ENCODE results near the gene DEFB132. TPM values are rescaled to one million over a fixed set of nuclear protein-coding genes. Genes with fewer than 3 reads are reported as not detected.

DEFB132 gene
- total and polyA plus RNA-seq, 2 of the 13 experiments (the other 11 are each of a cell fraction or from before 2014, with no cell fraction given) = not detected

DNA sequence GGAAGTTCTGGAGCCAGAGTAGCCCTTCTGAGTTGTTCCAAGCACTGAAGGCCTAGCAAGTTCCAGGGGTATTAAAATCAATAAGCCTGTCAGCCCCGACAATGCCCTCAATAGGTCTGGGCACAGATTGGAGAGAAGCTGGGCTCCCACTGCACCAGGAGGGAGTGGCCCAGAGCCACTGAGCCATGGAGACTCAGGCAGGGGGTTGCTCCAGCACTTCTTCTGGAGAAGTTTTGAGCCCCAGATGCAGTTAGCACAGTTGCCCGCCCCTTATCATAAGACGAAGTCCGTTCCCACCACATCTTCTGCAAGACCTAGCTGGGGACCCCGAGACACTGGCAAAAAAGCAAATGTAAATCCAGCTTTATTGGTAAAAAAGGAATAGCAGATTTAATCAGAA is 13.0 kb downstream of the DEFB132 start:
- H3K27ac ChIP-seq (ENCODE audit: extremely low read length, insufficient read depth, low read length) = no peak overlapping the region
- no peaks in the 10 kb centered on the region for H4K20me1 ChIP-seq (ENCODE audit: insufficient read depth, low read length)
- POLR2A ChIA-PET = interaction anchor here (1.6 kb wide), 1 partner anchor 77 kb away, joined by 4 read pairs; no protein-coding TSS in a partner anchor
- H3K9me3 ChIP-seq (ENCODE audit: low read length) = no peaks in the 10 kb centered on the region
- no peaks in the 10 kb centered on the region for H3K79me2 ChIP-seq (ENCODE audit: insufficient read depth, low read length)
- H2AFZ ChIP-seq (ENCODE audit: low read length) = no peak overlapping the region
- H3K27me3 ChIP-seq (ENCODE audit: control insufficient read depth in 1 of 2, insufficient read depth in 2 of 2, low read length in 2 of 2) = peaks cover 3 to 16% of the 10 kb centered on the region in 2 experiments; a peak in 4 of 5 replicates
- no peak for DNase-seq (ENCODE audit: low spot score)
- H3K4me3 ChIP-seq (replicated peaks in 1 of 3; ENCODE audit: insufficient read depth in 1 of 3, low read depth in 2 of 3, low read length in 3 of 3) = no peak overlapping the region
- H3K9ac ChIP-seq (ENCODE audit: insufficient read depth, low read depth, low read length) = no peak overlapping the region
- WGBS (ENCODE audit: low lambda C conversion rate) = 87% methylated on average over 4 of the region's 5 CpGs
- ATAC-seq = no peak
- in situ Hi-C loops (cut with HindIII; ENCODE audit: extremely low pct_ligation_motif_present, low pct_unique_long_range_greater_than_20kb) = no loop called here
- no peak overlapping the region for H3K4me2 ChIP-seq (ENCODE audit: low read depth, low read length)
- peaks cover 1 to 6% of the 10 kb centered on the region in 2 experiments; a peak in 2 of 5 replicates for H3K36me3 ChIP-seq (replicated peaks in 1 of 2; ENCODE audit: control insufficient read depth in 1 of 2, insufficient read depth in 2 of 2, low read length in 2 of 2)
- TF ChIP-seq ZNF382 (CRISPR knock-in tag; IDR thresholded peaks at IDR 0.05; ENCODE audit: borderline replicate concordance) = no peak
- no peak for TF ChIP-seq NFE2 (CRISPR knock-in tag; IDR thresholded peaks at IDR 0.05)
- TF ChIP-seq, protein P1, sequence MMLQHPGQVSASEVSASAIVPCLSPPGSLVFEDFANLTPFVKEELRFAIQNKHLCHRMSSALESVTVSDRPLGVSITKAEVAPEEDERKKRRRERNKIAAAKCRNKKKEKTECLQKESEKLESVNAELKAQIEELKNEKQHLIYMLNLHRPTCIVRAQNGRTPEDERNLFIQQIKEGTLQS (CRISPR knock-in tag; IDR thresholded peaks at IDR 0.05) = no peak
- TF ChIP-seq MTA1 (CRISPR knock-in tag; IDR thresholded peaks at IDR 0.05; ENCODE audit: borderline replicate concordance) = no peak
- no peak for TF ChIP-seq FOXJ3 (CRISPR knock-in tag; IDR thresholded peaks at IDR 0.05; ENCODE audit: borderline replicate concordance)
- TF ChIP-seq, protein P2, sequence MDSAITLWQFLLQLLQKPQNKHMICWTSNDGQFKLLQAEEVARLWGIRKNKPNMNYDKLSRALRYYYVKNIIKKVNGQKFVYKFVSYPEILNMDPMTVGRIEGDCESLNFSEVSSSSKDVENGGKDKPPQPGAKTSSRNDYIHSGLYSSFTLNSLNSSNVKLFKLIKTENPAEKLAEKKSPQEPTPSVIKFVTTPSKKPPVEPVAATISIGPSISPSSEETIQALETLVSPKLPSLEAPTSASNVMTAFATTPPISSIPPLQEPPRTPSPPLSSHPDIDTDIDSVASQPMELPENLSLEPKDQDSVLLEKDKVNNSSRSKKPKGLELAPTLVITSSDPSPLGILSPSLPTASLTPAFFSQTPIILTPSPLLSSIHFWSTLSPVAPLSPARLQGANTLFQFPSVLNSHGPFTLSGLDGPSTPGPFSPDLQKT (CRISPR knock-in tag; IDR thresholded peaks at IDR 0.05; ENCODE audit: borderline replicate concordance) = no peak
- no peak for TF ChIP-seq MIXL1 (CRISPR knock-in tag; IDR thresholded peaks at IDR 0.05)
- no peak for TF ChIP-seq TSC22D2 (CRISPR knock-in tag; IDR thresholded peaks at IDR 0.05; ENCODE audit: borderline replicate concordance)
- no peak for TF ChIP-seq CBX5 (CRISPR knock-in tag; IDR thresholded peaks at IDR 0.05; ENCODE audit: borderline replicate concordance)
- TF ChIP-seq, protein P3, sequence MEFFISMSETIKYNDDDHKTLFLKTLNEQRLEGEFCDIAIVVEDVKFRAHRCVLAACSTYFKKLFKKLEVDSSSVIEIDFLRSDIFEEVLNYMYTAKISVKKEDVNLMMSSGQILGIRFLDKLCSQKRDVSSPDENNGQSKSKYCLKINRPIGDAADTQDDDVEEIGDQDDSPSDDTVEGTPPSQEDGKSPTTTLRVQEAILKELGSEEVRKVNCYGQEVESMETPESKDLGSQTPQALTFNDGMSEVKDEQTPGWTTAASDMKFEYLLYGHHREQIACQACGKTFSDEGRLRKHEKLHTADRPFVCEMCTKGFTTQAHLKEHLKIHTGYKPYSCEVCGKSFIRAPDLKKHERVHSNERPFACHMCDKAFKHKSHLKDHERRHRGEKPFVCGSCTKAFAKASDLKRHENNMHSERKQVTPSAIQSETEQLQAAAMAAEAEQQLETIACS (CRISPR knock-in tag; IDR thresholded peaks at IDR 0.05) = no peak
- no peak for TF ChIP-seq TCF7 (IDR thresholded peaks at IDR 0.05; ENCODE audit: low read depth)
- TF ChIP-seq RFX1 (IDR thresholded peaks at IDR 0.05) = no peak
- no peak for TF ChIP-seq BCL6 (CRISPR knock-in tag; IDR thresholded peaks at IDR 0.05)
- H3K4me1 ChIP-seq (ENCODE audit: insufficient read depth, low read length) = peaks cover 9% of the 10 kb centered on the region
- BruUV-seq (replicated peaks) = no TSS peak
- CTCF ChIA-PET (ENCODE audit: low intra/inter-chr PET ratio, low total read pairs) = interaction anchor here (1.3 kb wide), 1 partner anchor 12 kb away, joined by 3 read pairs; no protein-coding TSS in a partner anchor
- no peak for FAIRE-seq
- intact Hi-C loops (cut with micrococcal nuclease; ENCODE audit: unreplicated experiment) = no loop called here

All from HepG2 (cell line).